HepG2 (cell line): Measurements from ENCODE around the gene PGPEP1. TPM values are rescaled to one million over a fixed set of nuclear protein-coding genes. Genes with fewer than 3 reads are reported as not detected.
A peak's percentile ranks its signal among the peaks of the same experiment; 100 is the strongest.

Source experiments
- ATAC-seq: fragments of 200-7000 bp; cut with Tn5 transposase; 3 replicates; pipeline ENCODE4 v1.9.1; 2020; ENCODE audit warnings: mild to moderate bottlenecking, moderate library complexity
- BruUV-seq: library from RNA; stranded (reverse); fragments of 400-500 nt; replicated peaks from 2 replicates; lab custom pipeline; 2021; lab: Mats Ljungman, UMichigan
- CTCF ChIA-PET: fragments of 300-600 bp; formaldehyde crosslinking; extraction: SDS; loops from one replicate; lab custom pipeline; 2021; ENCODE audit warnings: low total read pairs, inconsistent platforms, low intra/inter-chr PET ratio; lab: Yijun Ruan, JAX
- POLR2A ChIA-PET: fragments of 350-600 bp; sonication (Branson Sonifier 250); formaldehyde crosslinking; loops from one replicate; lab custom pipeline; 2020; ENCODE audit warnings: antibody characterized with exemption, inconsistent platforms; lab: Yijun Ruan, JAX
- DNase-seq: peaks from one replicate; pipeline ENCODE4 v3.0.0-alpha.2; 2015; ENCODE audit warnings: low spot score
- FAIRE-seq: peaks from 3 replicates; lab custom pipeline; 2011; peaks lifted over from hg19 to GRCh38; lab: Jason Lieb, UNC
- H2AFZ ChIP-seq: one replicate; pipeline ENCODE4 v1.6.1; 2011; ENCODE audit warnings: low read length, inconsistent platforms
- H3K27ac ChIP-seq: fragments of 300-600 bp; 3 replicates; pipeline ENCODE4 v1.8.0; 2011; ENCODE audit warnings: mixed run types, mild to moderate bottlenecking, mixed read lengths, low read length, inconsistent platforms; ENCODE audit not compliant: insufficient read depth; ENCODE audit errors: extremely low read length
- H3K27me3 ChIP-seq, 2 experiments: fragments of 200-600 bp in 1 of 2; 2 replicates in 1 of 2; 3 replicates in 1 of 2; pipeline versions ENCODE4 v1.6.0 to v1.8.0; 2011; ENCODE audit warnings: low read length in 2 of 2, mild to moderate bottlenecking in 2 of 2, moderate library complexity in 2 of 2, inconsistent platforms in 1 of 2; ENCODE audit not compliant: insufficient read depth in 2 of 2, control insufficient read depth in 1 of 2
- H3K36me3 ChIP-seq, 2 experiments: fragments of 200-600 bp in 1 of 2; replicated peaks in 1 of 2; 2 replicates in 1 of 2; 3 replicates in 1 of 2; pipeline versions ENCODE4 v1.5.1 to v1.8.0; 2011; ENCODE audit warnings: low read length in 2 of 2, inconsistent platforms in 1 of 2; ENCODE audit not compliant: insufficient read depth in 2 of 2, control insufficient read depth in 1 of 2
- H3K4me1 ChIP-seq: 2 replicates; pipeline ENCODE4 v1.5.1; 2012; ENCODE audit warnings: low read length, inconsistent platforms; ENCODE audit not compliant: insufficient read depth
- H3K4me2 ChIP-seq: 2 replicates; pipeline ENCODE4 v1.6.0; 2011; ENCODE audit warnings: low read depth, low read length, inconsistent platforms
- H3K4me3 ChIP-seq, 3 experiments: fragments of 200-600 bp in 1 of 3; sonication (generic), shearing (Covaris generic) in 1 of 3; replicated peaks in 1 of 3; 2 replicates each; pipeline ENCODE4 v1.5.1; 2011 to 2016; ENCODE audit warnings: low read length in 3 of 3, inconsistent platforms in 2 of 3, low read depth in 2 of 3, mild to moderate bottlenecking in 2 of 3, control low read depth in 1 of 3, mixed read lengths in 1 of 3; ENCODE audit not compliant: insufficient read depth in 1 of 3
- H3K79me2 ChIP-seq: one replicate; pipeline ENCODE4 v1.6.1; 2011; ENCODE audit warnings: low read length, inconsistent platforms; ENCODE audit not compliant: insufficient read depth
- H3K9ac ChIP-seq: 2 replicates; pipeline ENCODE4 v1.6.0; 2011; ENCODE audit warnings: mild to moderate bottlenecking, low read depth, low read length, inconsistent platforms; ENCODE audit not compliant: insufficient read depth
- H3K9me3 ChIP-seq: 2 replicates; pipeline ENCODE4 v1.5.1; 2012; ENCODE audit warnings: mild to moderate bottlenecking, low read length
- H4K20me1 ChIP-seq: 2 replicates; pipeline ENCODE4 v1.6.0; 2011; ENCODE audit warnings: inconsistent platforms, mild to moderate bottlenecking, low read length, moderate library complexity; ENCODE audit not compliant: insufficient read depth
- ATF7 ChIP-seq, 2 experiments: fragments of 450-650 bp in 1 of 2; sonication (generic) in 1 of 2; formaldehyde crosslinking in 1 of 2; IDR thresholded peaks; 2 replicates each; pipeline versions ENCODE4 v1.4.0 to v1.6.1; 2016 to 2020; ENCODE audit warnings: antibody characterized with exemption in 1 of 2, mild to moderate bottlenecking in 1 of 2, missing genetic modification reagents in 1 of 2
- CREM ChIP-seq, 2 experiments: sonication (generic) in 1 of 2; formaldehyde crosslinking in 1 of 2; IDR thresholded peaks; 2 replicates each; pipeline versions ENCODE4 v1.4.0 to v1.6.1; 2016 to 2020; ENCODE audit warnings: antibody characterized with exemption in 1 of 2, mild to moderate bottlenecking in 1 of 2, missing genetic modification reagents in 1 of 2
- FOSL1 ChIP-seq: sonication (generic); formaldehyde crosslinking; IDR thresholded peaks from 2 replicates; pipeline ENCODE4 v1.9.0; 2021; ENCODE audit warnings: missing genetic modification reagents, borderline replicate concordance
- GPN1 ChIP-seq: sonication (generic); formaldehyde crosslinking; IDR thresholded peaks from 2 replicates; pipeline ENCODE4 v1.5.1; 2020; ENCODE audit warnings: missing genetic modification reagents, borderline replicate concordance
- MAZ ChIP-seq, 2 experiments: sonication (generic) in 1 of 2; formaldehyde crosslinking in 1 of 2; IDR thresholded peaks; 2 replicates each; pipeline versions ENCODE4 v1.5.0 to v1.6.1; 2012 to 2020; ENCODE audit warnings: low read depth in 2 of 2, mild to moderate bottlenecking in 2 of 2, borderline replicate concordance in 1 of 2, improper control_type of control experiment in 1 of 2, low read length in 1 of 2, missing genetic modification reagents in 1 of 2, moderate library complexity in 1 of 2
- PAXIP1 ChIP-seq: sonication (generic); formaldehyde crosslinking; conservative IDR thresholded peaks from 2 replicates; pipeline ENCODE4 v1.4.0; 2020; ENCODE audit warnings: mild to moderate bottlenecking, missing genetic modification reagents, moderate library complexity
- PRDM15 ChIP-seq: sonication (generic); formaldehyde crosslinking; IDR thresholded peaks from 2 replicates; pipeline ENCODE4 v1.4.0; 2020; ENCODE audit warnings: missing genetic modification reagents
- TAF1 ChIP-seq: sonication (generic); formaldehyde crosslinking; IDR thresholded peaks from 2 replicates; pipeline ENCODE4 v1.4.0; 2020; ENCODE audit warnings: missing genetic modification reagents
- U2AF2 ChIP-seq: fragments of 200-400 bp; formaldehyde crosslinking; IDR thresholded peaks from 2 replicates; pipeline ENCODE4 v1.6.1; 2017; ENCODE audit warnings: low read depth, mild to moderate bottlenecking, low read length
- XBP1 ChIP-seq: sonication (generic); formaldehyde crosslinking; IDR thresholded peaks from 2 replicates; pipeline ENCODE4 v1.5.0; 2020; ENCODE audit warnings: missing genetic modification reagents
- ZKSCAN5 ChIP-seq: sonication (generic); formaldehyde crosslinking; IDR thresholded peaks from 2 replicates; pipeline ENCODE4 v1.5.1; 2020; ENCODE audit warnings: mild to moderate bottlenecking, missing genetic modification reagents
- ZNF326 ChIP-seq: sonication (generic); formaldehyde crosslinking; IDR thresholded peaks from 2 replicates; pipeline ENCODE4 v1.4.0; 2020; ENCODE audit warnings: missing genetic modification reagents, borderline replicate concordance
- WGBS: methylation state at CpG from one replicate; pipeline ENCODE4 v1.1.6; 2017; ENCODE audit warnings: low lambda C conversion rate; 5-methylcytosine and 5-hydroxymethylcytosine counted together
- in situ Hi-C: cut with HindIII; loops from 2 replicates; pipeline ENCODE4 v1.10.0; 2017; ENCODE audit warnings: low pct_unique_long_range_greater_than_20kb; ENCODE audit not compliant: extremely low pct_ligation_motif_present
- intact Hi-C: fragments of 100-400 bp; cut with micrococcal nuclease; formaldehyde crosslinking; loops from one replicate; pipeline ENCODE4 v1.10.0; 2022; ENCODE audit not compliant: unreplicated experiment
- polyA plus RNA-seq, 8 experiments: library from polyadenylated mRNA; depleted of rRNA in 3 of 8; stranded (reverse) in 7 of 8; unstranded in 1 of 8; fragments of >200 nt; fragmentation: Illumina TruSeq in 4 of 8; extraction: Trizol in 4 of 8; gene quantifications; 2 replicates each; pipeline versions ENCODE4 v1.2.1 to v1.2.3, GENCODE V29; 2011 to 2016; ENCODE audit warnings: low read depth in 4 of 8, missing spikeins in 1 of 8, mixed read lengths in 1 of 8; ENCODE audit not compliant: insufficient read depth in 1 of 8
- total RNA-seq, 5 experiments: library from RNA; depleted of rRNA; stranded (reverse); fragments of >200 nt; fragmentation: Illumina TruSeq; extraction: Trizol; gene quantifications; 2 replicates each; pipeline ENCODE4 v1.2.3, GENCODE V29; 2016; ENCODE audit warnings: low read depth in 1 of 5
- TF ChIP-seq, protein P1 (sequence below): sonication (generic); formaldehyde crosslinking; IDR thresholded peaks from 2 replicates; pipeline ENCODE4 v1.4.0; 2020; ENCODE audit warnings: mild to moderate bottlenecking, missing genetic modification reagents

PGPEP1 gene
- total and polyA plus RNA-seq, 2 of the 13 experiments (the other 11 are each of a cell fraction or from before 2014, with no cell fraction given) = 53.1 to 56.6 TPM

GRCh38 chr19:18363787-18364186 lies 23.4 kb downstream of the PGPEP1 start:
- H3K9ac ChIP-seq = peak overlapping the region; percentile 75; the same call in 1 of the 2 replicates
- H3K4me2 ChIP-seq = no peak overlapping the region
- in situ Hi-C loops = no loop called here
- ChIA-PET POLR2A (interaction anchor here (1.3 to 17.4 kb wide), 9 partner anchors 10 to 171 kb away, joined by 3 to 514 read pairs (median 4); partner anchors contain the start of genes GDF15, LSM4, MPV17L2 and SSBP4), CTCF (no interaction called here)
- peak overlapping the region; percentile 90 for H3K27ac ChIP-seq
- H3K4me3 ChIP-seq = no peak overlapping the region
- DNase-seq (no peak), ATAC-seq (no peak), FAIRE-seq (no peak)
- H3K27me3 ChIP-seq = no peaks in the 10 kb centered on the region
- H4K20me1 ChIP-seq = no peaks in the 10 kb centered on the region
- BruUV-seq = no TSS peak
- H3K79me2 ChIP-seq = peaks cover 5% of the 10 kb centered on the region
- intact Hi-C loops = no loop called here
- peaks cover 14 to 42% of the 10 kb centered on the region in 2 experiments for H3K36me3 ChIP-seq
- no peaks in the 10 kb centered on the region for H3K9me3 ChIP-seq
- peaks cover 65% of the 10 kb centered on the region for H3K4me1 ChIP-seq
- H2AFZ ChIP-seq = no peak overlapping the region
- 53% methylated on average over 6 of the region's 6 CpGs for WGBS
- TF ChIP-seq, protein P1, sequence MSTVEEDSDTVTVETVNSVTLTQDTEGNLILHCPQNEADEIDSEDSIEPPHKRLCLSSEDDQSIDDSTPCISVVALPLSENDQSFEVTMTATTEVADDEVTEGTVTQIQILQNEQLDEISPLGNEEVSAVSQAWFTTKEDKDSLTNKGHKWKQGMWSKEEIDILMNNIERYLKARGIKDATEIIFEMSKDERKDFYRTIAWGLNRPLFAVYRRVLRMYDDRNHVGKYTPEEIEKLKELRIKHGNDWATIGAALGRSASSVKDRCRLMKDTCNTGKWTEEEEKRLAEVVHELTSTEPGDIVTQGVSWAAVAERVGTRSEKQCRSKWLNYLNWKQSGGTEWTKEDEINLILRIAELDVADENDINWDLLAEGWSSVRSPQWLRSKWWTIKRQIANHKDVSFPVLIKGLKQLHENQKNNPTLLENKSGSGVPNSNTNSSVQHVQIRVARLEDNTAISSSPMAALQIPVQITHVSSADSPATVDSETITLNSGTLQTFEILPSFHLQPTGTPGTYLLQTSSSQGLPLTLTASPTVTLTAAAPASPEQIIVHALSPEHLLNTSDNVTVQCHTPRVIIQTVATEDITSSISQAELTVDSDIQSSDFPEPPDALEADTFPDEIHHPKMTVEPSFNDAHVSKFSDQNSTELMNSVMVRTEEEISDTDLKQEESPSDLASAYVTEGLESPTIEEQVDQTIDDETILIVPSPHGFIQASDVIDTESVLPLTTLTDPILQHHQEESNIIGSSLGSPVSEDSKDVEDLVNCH (CRISPR knock-in tag) = no peak
- TF ChIP-seq PRDM15 (CRISPR knock-in tag) (no peak), GPN1 (CRISPR knock-in tag) (no peak), ZKSCAN5 (no peak), MAZ (IDR thresholded peaks at IDR 0.05; ENCODE audit: borderline replicate concordance, low read depth, low read length) (no peak), MAZ (CRISPR knock-in tag; IDR thresholded peaks at IDR 0.05; ENCODE audit: low read depth) (0 out of 2 replicates have a peak, but pooled peaks have one; percentile 37), CREM (IDR thresholded peaks at IDR 0.05) (no peak), CREM (CRISPR knock-in tag; IDR thresholded peaks at IDR 0.05) (no peak), U2AF2 (0 out of 2 replicates have a peak, but pooled peaks have one; percentile 53), ZNF326 (no peak), FOSL1 (CRISPR knock-in tag) (no peak), ATF7 (IDR thresholded peaks at IDR 0.05) (no peak), ATF7 (CRISPR knock-in tag; IDR thresholded peaks at IDR 0.05) (no peak), TAF1 (no peak), PAXIP1 (peak; percentile 55), XBP1 (CRISPR knock-in tag) (no peak)
